GM21825 (cell line): ENCODE data around the gene KPNA6.
"Not testable (repeated sequence)": the region's sequence is repeated elsewhere in the genome, so short reads cannot be mapped to it uniquely, and the experiment has no call there.

Experiments used
- ATAC-seq: cut with Tn5 transposase; IDR thresholded peaks from one replicate; pipeline ENCODE4 v1.9.1; 2021; ENCODE audit warnings: mild to moderate bottlenecking, moderate library complexity; ENCODE audit not compliant: unreplicated experiment

The KPNA6 gene

DNA sequence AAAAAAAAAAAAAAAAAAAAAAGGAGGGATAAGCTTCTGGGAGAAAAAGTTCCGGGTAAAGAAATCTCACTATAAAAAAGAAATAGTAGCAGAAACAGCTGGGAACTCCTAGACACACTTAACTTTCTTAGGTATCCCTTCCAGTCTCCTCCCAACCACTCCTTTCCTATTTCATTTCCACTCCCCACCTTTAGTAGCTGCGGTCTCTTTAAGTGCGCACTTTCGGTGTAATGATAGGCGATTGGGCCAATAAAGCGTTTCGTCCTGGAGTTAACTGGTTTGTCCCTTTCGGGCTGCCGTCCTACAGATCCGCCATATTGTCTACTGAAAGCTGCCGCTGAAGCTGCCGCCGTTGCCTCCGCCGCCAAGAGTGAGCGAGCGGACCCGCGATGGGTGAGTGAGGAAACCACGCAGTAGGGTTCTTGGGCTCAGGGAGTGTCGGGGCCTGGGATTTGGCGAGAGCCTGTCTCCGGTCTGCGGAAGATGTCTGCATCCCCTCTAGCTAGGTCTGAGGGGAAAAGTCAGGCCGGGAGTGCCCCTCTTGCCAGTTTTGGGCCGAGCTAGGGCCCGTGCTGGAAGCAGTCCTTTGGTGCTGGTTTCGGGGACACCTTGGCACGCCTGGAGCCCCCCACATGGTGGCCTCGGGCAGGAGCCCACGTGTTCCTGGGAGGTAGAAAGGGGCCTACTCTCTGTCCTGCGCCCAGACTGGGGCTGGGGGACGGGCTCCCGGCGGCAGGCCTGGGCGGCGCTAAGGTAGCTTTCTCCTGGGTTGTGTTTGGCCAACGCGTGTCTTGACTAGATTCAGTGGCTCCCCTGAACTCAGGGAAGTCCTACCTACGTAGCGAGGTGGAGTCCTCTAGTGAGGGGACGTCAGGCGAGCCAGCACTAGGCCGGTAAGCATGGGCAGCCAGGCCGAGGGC lies at the start of gene KPNA6:
Gene KPNA6, plus strand, starts transcription at position 315 of the 920 bp plus-strand sequence. Its CDS starts 75 bp downstream, at position 390.
- ATAC-seq, result peak; percentile 58

GRCh38 chr1:32060914-32061313 lies 46.9 kb upstream of the KPNA6 start:
- no peak for ATAC-seq

- ATAC-seq, result no peak
These were observed 45.0 kb upstream of the KPNA6 start for GRCh38 chr1:32062867-32063230.

DNA sequence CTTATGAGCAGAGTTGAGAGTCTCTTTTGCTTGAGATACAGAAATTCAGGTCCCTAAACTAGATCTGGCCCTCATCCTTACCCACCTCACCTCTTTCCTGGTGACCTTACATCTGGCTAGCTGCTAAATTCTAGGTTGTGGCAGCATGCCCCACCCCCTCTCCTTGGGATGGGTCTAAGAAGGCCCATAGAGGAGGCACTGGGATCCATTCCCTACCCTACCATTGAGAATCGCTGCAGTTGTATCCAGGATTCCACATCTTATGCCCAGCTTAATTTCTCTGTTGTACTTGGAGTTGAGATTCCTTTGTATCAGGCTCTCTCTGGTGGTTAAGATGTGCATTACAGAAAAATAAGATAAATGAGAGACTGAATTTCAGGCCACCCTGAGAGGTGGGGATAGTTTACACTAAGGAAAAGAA lies 44.6 kb upstream of the KPNA6 start:
- ATAC-seq, result no peak

- ATAC-seq, result not testable (repeated sequence)
These were observed 42.0 kb upstream of the KPNA6 start for GRCh38 chr1:32065613-32066488.

GRCh38 chr1:32066489-32066873 lies 41.4 kb upstream of the KPNA6 start:
- ATAC-seq, result no peak

GRCh38 chr1:32068957-32069588 lies 38.8 kb upstream of the KPNA6 start:
- ATAC-seq, result no peak

DNA sequence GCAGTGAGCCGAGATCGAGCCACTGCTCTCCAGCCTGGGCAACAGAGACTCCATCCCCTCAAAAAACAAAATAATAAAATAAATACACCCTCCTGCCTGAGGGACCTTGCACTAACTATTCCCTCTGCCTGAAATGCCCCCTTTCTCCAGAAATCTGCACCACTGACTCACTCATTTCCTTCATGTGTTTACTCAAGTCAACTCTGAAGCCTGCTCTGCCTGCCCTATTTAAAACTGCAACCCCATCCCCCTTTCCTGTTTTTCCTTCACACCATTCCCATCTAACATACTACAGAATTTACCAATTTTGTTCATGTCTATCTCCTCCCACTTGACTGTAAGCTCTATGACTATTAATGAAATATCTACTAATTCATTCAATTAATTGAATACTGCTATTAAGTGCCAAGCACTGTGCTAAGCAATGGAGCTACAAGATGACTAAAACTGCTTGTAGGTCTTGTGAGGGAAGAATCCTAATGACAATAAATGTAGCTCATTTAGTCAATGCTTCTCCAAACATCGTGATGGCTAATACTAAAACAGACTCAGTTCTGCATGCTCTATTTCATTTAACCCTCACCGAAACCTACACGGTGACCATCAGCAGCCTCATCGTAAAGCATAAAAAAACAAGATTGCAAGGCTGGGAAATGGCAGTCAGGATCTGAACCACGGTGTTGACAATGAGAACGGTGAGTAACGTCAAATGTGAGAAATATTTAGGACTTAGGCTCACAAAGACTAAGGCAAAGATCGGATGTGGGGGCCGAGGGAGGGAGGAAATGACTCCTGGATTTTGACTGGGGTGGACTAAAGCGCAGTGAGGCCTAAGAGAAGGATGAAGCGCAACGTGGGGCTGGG lies 35.9 kb upstream of the KPNA6 start:
- no peak for ATAC-seq

DNA sequence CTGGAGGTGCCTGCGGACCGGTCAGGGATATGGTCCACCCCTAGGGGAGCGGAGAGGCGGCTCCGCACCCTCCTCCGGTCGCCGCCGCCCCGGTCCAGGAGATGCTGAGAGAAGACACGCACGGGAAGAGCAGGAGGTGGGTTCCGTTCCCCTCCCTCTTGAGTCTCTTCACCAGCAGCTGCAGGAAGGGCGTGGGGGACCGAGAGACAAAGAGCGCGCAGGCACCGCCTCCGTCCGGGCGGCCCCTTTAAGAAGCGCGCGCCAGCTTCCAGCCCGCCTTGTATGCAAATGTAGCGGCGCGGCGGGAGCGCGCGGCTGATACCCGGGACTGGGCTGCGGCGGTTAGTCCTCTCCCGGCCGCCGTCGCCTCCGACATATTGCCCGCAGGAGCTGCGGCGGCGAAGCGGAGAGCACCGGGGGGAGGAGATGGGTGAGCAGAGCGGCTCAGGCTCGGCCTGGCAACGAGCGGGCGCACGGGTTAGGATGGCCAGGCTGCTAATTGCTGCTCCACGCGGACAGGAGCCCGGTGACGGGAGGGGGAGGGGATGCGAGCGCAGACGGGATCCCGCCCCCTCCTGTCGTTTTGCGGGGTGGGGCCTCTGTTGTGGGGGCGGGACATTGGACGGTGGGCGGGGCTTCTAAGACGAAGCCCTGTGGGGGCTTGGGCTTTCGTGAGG lies 35.1 kb upstream of the KPNA6 start, which contains the start of gene TMEM39B:
Gene TMEM39B, plus strand, starts transcription at position 318 of the 677 bp plus-strand sequence. Its CDS starts 109 bp downstream, at position 427.
- ATAC-seq, result peak; percentile 82

- ATAC-seq, result no peak
These were observed 34.3 kb upstream of the KPNA6 start for GRCh38 chr1:32073299-32074229.

DNA sequence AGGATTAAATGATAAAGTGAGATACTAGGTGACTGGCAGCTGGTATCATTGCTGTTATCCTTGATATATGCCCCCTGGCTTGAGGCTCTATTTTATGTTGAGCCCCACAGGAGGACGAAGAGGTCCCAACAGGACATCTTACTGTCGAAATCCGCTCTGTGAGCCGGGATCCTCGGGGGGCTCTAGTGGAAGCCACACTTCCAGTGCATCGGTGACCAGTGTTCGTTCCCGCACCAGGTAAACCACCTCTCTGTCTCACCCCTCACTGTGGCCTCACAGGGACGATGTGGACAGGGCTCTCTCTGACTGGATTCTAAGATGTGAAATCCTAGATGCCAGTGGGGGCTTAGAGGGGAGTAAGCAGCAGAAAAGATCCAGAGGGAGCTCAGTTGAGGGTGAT lies 33.0 kb upstream of the KPNA6 start:
- no peak for ATAC-seq

DNA sequence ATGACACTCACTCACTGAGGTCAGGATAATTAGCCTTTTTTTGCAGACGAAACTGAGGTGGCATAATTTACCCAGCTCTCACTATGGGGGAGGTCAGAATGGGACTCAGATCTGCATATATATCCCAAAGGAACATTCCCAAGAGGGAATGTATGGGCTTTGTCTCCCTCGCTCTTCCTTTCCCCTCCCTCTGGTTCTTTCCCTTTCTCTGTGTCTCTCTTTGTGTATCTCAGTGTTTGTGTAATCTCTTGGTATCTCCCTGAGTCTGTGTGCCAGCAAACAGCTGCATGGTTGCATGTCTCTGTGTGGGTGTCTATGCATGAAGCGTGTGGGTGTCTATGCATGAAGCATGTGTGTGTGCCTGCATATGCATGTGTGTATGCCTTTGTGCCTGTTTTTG lies 30.4 kb upstream of the KPNA6 start:
- no peak for ATAC-seq

GRCh38 chr1:32082022-32082421 lies 25.8 kb upstream of the KPNA6 start:
- no peak for ATAC-seq

DNA sequence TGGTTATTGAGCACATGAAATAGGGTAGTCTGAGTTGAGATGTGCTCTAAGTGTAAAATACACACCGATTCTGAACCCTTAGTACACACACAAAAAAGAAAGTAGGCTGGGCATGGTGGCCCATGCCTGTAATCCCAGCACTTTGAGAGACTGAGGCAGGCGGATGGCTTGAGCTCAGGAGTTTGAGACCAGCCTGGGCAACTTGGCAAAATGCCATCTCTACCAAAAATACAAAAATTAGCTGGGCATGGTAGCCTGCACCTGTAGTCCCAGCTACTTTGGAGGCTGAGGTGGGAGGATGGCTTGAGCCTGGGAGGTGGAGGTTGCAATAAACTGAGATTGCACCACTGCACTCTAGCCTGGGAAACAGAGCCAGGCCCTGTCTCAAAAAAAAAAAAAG lies 21.5 kb upstream of the KPNA6 start:
- ATAC-seq, result not testable (repeated sequence)

GRCh38 chr1:32091176-32091575 lies 16.7 kb upstream of the KPNA6 start:
- no peak for ATAC-seq

GRCh38 chr1:32091591-32091990 lies 16.3 kb upstream of the KPNA6 start:
- no peak for ATAC-seq

DNA sequence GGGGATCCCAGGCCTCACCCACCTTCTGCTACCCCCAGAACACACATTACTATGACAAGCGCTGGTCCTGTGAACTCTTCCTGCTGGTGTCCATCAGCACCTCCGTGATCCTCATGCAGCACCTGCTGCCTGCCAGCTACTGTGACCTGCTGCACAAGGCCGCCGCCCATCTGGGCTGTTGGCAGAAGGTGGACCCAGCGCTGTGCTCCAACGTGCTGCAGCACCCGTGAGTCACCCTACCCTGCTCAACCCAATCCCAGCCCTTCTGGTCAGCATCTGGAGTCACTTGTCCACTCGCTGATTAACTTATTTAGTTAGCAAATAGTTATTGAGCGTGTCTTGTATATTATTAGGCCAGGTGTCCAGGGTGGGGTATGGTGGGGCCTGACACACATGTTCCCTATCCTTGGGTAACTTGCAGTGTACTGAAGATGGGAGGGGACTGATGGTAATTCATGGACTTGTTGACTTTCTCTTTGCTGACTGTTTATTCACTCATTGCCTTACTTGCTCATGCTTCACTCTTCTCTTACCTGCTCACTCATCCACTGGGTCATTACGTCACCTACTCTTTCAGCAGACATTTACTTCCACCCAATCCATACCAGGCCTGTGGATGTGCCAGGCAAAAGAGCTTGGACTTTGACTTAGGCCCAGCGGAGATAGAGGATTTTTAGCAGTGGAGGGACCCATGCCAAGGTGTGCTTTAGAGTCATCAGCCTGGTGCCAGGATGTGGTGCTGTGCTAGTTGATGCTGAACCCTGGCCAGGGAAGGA lies 12.9 kb upstream of the KPNA6 start:
- ATAC-seq, result no peak

GRCh38 chr1:32099426-32099825 lies 8.4 kb upstream of the KPNA6 start:
- ATAC-seq, result no peak
